GM18873 (cell line): ENCODE data around the gene U2AF1.
"Not testable (repeated sequence)": the region's sequence is repeated elsewhere in the genome, so short reads cannot be mapped to it uniquely, and the experiment has no call there.

Experiments used
- ATAC-seq: cut with Tn5 transposase; IDR thresholded peaks from one replicate; pipeline ENCODE4 v1.9.1; 2021; ENCODE audit warnings: mild to moderate bottlenecking, moderate library complexity, moderate number of reproducible peaks; ENCODE audit not compliant: unreplicated experiment, low FRiP score

U2AF1 gene

GRCh38 chr21:43082587-43083300, 24.6 kb downstream of the U2AF1 start:
- not testable (repeated sequence) for ATAC-seq

GRCh38 chr21:43076643-43077042, 30.7 kb downstream of the U2AF1 start:
- not testable (repeated sequence) for ATAC-seq

- not testable (repeated sequence) for ATAC-seq
Observed at GRCh38 chr21:43076023-43076637, 31.2 kb downstream of the U2AF1 start.

GRCh38 chr21:43075170-43076022, 32.0 kb downstream of the U2AF1 start, which contains the start of gene CBS:
TSS of gene CBS (minus strand) at chr21:43075835. CDS start at chr21:43072193, 3,642 bp downstream.
- ATAC-seq = not testable (repeated sequence)

GRCh38 chr21:43074401-43075169, 32.8 kb downstream of the U2AF1 start:
- not testable (repeated sequence) for ATAC-seq

GRCh38 chr21:43072742-43073141, 34.6 kb downstream of the U2AF1 start:
- ATAC-seq = not testable (repeated sequence)

GRCh38 chr21:43069682-43070081, 37.7 kb downstream of the U2AF1 start:
- not testable (repeated sequence) for ATAC-seq

GRCh38 chr21:43068065-43068464, 39.3 kb downstream of the U2AF1 start:
- not testable (repeated sequence) for ATAC-seq

- ATAC-seq = not testable (repeated sequence)
Observed at GRCh38 chr21:43066690-43067089, 40.7 kb downstream of the U2AF1 start.

GRCh38 chr21:43065991-43066390, 41.4 kb downstream of the U2AF1 start:
- ATAC-seq = not testable (repeated sequence)

- not testable (repeated sequence) for ATAC-seq
Observed at GRCh38 chr21:43064265-43064917, 43.0 kb downstream of the U2AF1 start.

GRCh38 chr21:43062955-43063664, 44.3 kb downstream of the U2AF1 start:
- not testable (repeated sequence) for ATAC-seq

- ATAC-seq = not testable (repeated sequence)
Observed at GRCh38 chr21:43053112-43053511, 54.3 kb downstream of the U2AF1 start.

- not testable (repeated sequence) for ATAC-seq
Observed at GRCh38 chr21:43045876-43046821, 61.2 kb downstream of the U2AF1 start.

- ATAC-seq = not testable (repeated sequence)
Observed at GRCh38 chr21:43045165-43045875, 62.0 kb downstream of the U2AF1 start.

- not testable (repeated sequence) for ATAC-seq
Observed at GRCh38 chr21:43044547-43044946, 62.8 kb downstream of the U2AF1 start.

GRCh38 chr21:43043291-43043690, 64.1 kb downstream of the U2AF1 start:
- ATAC-seq = not testable (repeated sequence)
